ENCODE data around the gene RNF144A.

RNF144A gene

GRCh38 chr2:6917071-6917760 lies at the start of gene RNF144A:
RNF144A (plus strand) TSS chr2:6917412; CDS start chr2:6996927, 79,515 bp downstream.
- Histone ChIP-seq H3K27ac (ENCODE audit: low read depth, low read length) (peak within 1 kb of the TSS; percentile 41), H3K4me3 (ENCODE audit: low read length) (peak within 1 kb of the TSS; percentile 71), H3K36me3 (ENCODE audit: control insufficient read depth, insufficient read depth, low read length) (no peaks in the 10 kb centered on the region), H3K4me1 (ENCODE audit: control insufficient read depth, insufficient read depth, low read length) (no peaks in the 10 kb centered on the region), H3K27me3 (ENCODE audit: control insufficient read depth, insufficient read depth, low read length) (peaks cover 3% of the 10 kb centered on the region), H3K9ac (ENCODE audit: low read length) (peak within 1 kb of the TSS; percentile 11)

- Histone ChIP-seq H3K27ac (ENCODE audit: low read depth, low read length) (no peak overlapping the region), H3K4me1 (ENCODE audit: control insufficient read depth, insufficient read depth, low read length) (peaks cover 4% of the 10 kb centered on the region), H3K36me3 (ENCODE audit: control insufficient read depth, insufficient read depth, low read length) (no peaks in the 10 kb centered on the region), H3K27me3 (ENCODE audit: control insufficient read depth, insufficient read depth, low read length) (no peaks in the 10 kb centered on the region), H3K4me3 (ENCODE audit: low read length) (no peak overlapping the region), H3K9ac (ENCODE audit: low read length) (no peak overlapping the region)
Measured at GRCh38 chr2:6872394-6872793, 44.8 kb upstream of the RNF144A start.

GRCh38 chr2:6874032-6874431 lies 43.2 kb upstream of the RNF144A start:
- no peak overlapping the region for H3K9ac ChIP-seq (ENCODE audit: low read length)
- H3K27me3 ChIP-seq (ENCODE audit: control insufficient read depth, insufficient read depth, low read length) = no peaks in the 10 kb centered on the region
- no peak overlapping the region for H3K27ac ChIP-seq (ENCODE audit: low read depth, low read length)
- peaks cover 9% of the 10 kb centered on the region for H3K4me1 ChIP-seq (ENCODE audit: control insufficient read depth, insufficient read depth, low read length)
- no peaks in the 10 kb centered on the region for H3K36me3 ChIP-seq (ENCODE audit: control insufficient read depth, insufficient read depth, low read length)
- H3K4me3 ChIP-seq (ENCODE audit: low read length) = no peak overlapping the region

GRCh38 chr2:6876309-6876708 lies 40.9 kb upstream of the RNF144A start:
- H3K36me3 ChIP-seq (ENCODE audit: control insufficient read depth, insufficient read depth, low read length) = no peaks in the 10 kb centered on the region
- no peak overlapping the region for H3K27ac ChIP-seq (ENCODE audit: low read depth, low read length)
- H3K9ac ChIP-seq (ENCODE audit: low read length) = no peak overlapping the region
- H3K4me1 ChIP-seq (ENCODE audit: control insufficient read depth, insufficient read depth, low read length) = peaks cover 9% of the 10 kb centered on the region
- H3K27me3 ChIP-seq (ENCODE audit: control insufficient read depth, insufficient read depth, low read length) = no peaks in the 10 kb centered on the region
- no peak overlapping the region for H3K4me3 ChIP-seq (ENCODE audit: low read length)

- Histone ChIP-seq H3K27me3 (ENCODE audit: control insufficient read depth, insufficient read depth, low read length) (no peaks in the 10 kb centered on the region), H3K4me3 (ENCODE audit: low read length) (peak within 1 kb of the TSS; percentile 79), H3K36me3 (ENCODE audit: control insufficient read depth, insufficient read depth, low read length) (no peaks in the 10 kb centered on the region), H3K4me1 (ENCODE audit: control insufficient read depth, insufficient read depth, low read length) (peaks cover 9% of the 10 kb centered on the region), H3K9ac (ENCODE audit: low read length) (no peak within 1 kb of the TSS), H3K27ac (ENCODE audit: low read depth, low read length) (peak within 1 kb of the TSS; percentile 67)
Measured at GRCh38 chr2:6877402-6878304, 39.6 kb upstream of the RNF144A start, which contains the start of gene RSAD2. RSAD2 (plus strand) TSS chr2:6877777; CDS start chr2:6877801, 24 bp downstream.

- no peaks in the 10 kb centered on the region for H3K36me3 ChIP-seq (ENCODE audit: control insufficient read depth, insufficient read depth, low read length)
- no peak overlapping the region for H3K9ac ChIP-seq (ENCODE audit: low read length)
- H3K4me3 ChIP-seq (ENCODE audit: low read length) = peak overlapping the region; percentile 23
- H3K27me3 ChIP-seq (ENCODE audit: control insufficient read depth, insufficient read depth, low read length) = no peaks in the 10 kb centered on the region
- H3K4me1 ChIP-seq (ENCODE audit: control insufficient read depth, insufficient read depth, low read length) = peaks cover 9% of the 10 kb centered on the region
- H3K27ac ChIP-seq (ENCODE audit: low read depth, low read length) = no peak overlapping the region
Measured at GRCh38 chr2:6878549-6878948, 38.7 kb upstream of the RNF144A start.

- Histone ChIP-seq H3K27me3 (ENCODE audit: control insufficient read depth, insufficient read depth, low read length) (no peaks in the 10 kb centered on the region), H3K9ac (ENCODE audit: low read length) (no peak overlapping the region), H3K27ac (ENCODE audit: low read depth, low read length) (no peak overlapping the region), H3K36me3 (ENCODE audit: control insufficient read depth, insufficient read depth, low read length) (no peaks in the 10 kb centered on the region), H3K4me3 (ENCODE audit: low read length) (peak overlapping the region; percentile 23), H3K4me1 (ENCODE audit: control insufficient read depth, insufficient read depth, low read length) (peaks cover 9% of the 10 kb centered on the region)
Measured at GRCh38 chr2:6879011-6879410, 38.2 kb upstream of the RNF144A start.

- no peak overlapping the region for H3K9ac ChIP-seq (ENCODE audit: low read length)
- H3K36me3 ChIP-seq (ENCODE audit: control insufficient read depth, insufficient read depth, low read length) = no peaks in the 10 kb centered on the region
- no peaks in the 10 kb centered on the region for H3K27me3 ChIP-seq (ENCODE audit: control insufficient read depth, insufficient read depth, low read length)
- peaks cover 9% of the 10 kb centered on the region for H3K4me1 ChIP-seq (ENCODE audit: control insufficient read depth, insufficient read depth, low read length)
- H3K4me3 ChIP-seq (ENCODE audit: low read length) = no peak overlapping the region
- no peak overlapping the region for H3K27ac ChIP-seq (ENCODE audit: low read depth, low read length)
Measured at GRCh38 chr2:6880200-6880733, 36.9 kb upstream of the RNF144A start.

- H3K27me3 ChIP-seq (ENCODE audit: control insufficient read depth, insufficient read depth, low read length) = no peaks in the 10 kb centered on the region
- no peaks in the 10 kb centered on the region for H3K36me3 ChIP-seq (ENCODE audit: control insufficient read depth, insufficient read depth, low read length)
- H3K27ac ChIP-seq (ENCODE audit: low read depth, low read length) = no peak overlapping the region
- H3K9ac ChIP-seq (ENCODE audit: low read length) = no peak overlapping the region
- peaks cover 9% of the 10 kb centered on the region for H3K4me1 ChIP-seq (ENCODE audit: control insufficient read depth, insufficient read depth, low read length)
- H3K4me3 ChIP-seq (ENCODE audit: low read length) = no peak overlapping the region
Measured at GRCh38 chr2:6881046-6881445, 36.2 kb upstream of the RNF144A start.

GRCh38 chr2:6881516-6881915 lies 35.7 kb upstream of the RNF144A start:
- no peaks in the 10 kb centered on the region for H3K27me3 ChIP-seq (ENCODE audit: control insufficient read depth, insufficient read depth, low read length)
- H3K36me3 ChIP-seq (ENCODE audit: control insufficient read depth, insufficient read depth, low read length) = no peaks in the 10 kb centered on the region
- H3K4me3 ChIP-seq (ENCODE audit: low read length) = no peak overlapping the region
- no peak overlapping the region for H3K27ac ChIP-seq (ENCODE audit: low read depth, low read length)
- H3K9ac ChIP-seq (ENCODE audit: low read length) = no peak overlapping the region
- peaks cover 9% of the 10 kb centered on the region for H3K4me1 ChIP-seq (ENCODE audit: control insufficient read depth, insufficient read depth, low read length)

- H3K27ac ChIP-seq (ENCODE audit: low read depth, low read length) = no peak overlapping the region
Measured at GRCh38 chr2:6883448-6884122, 33.6 kb upstream of the RNF144A start.

GRCh38 chr2:6885551-6885950 lies 31.7 kb upstream of the RNF144A start:
- Histone ChIP-seq H3K4me1 (ENCODE audit: control insufficient read depth, insufficient read depth, low read length) (no peaks in the 10 kb centered on the region), H3K27ac (ENCODE audit: low read depth, low read length) (no peak overlapping the region), H3K36me3 (ENCODE audit: control insufficient read depth, insufficient read depth, low read length) (no peaks in the 10 kb centered on the region), H3K4me3 (ENCODE audit: low read length) (no peak overlapping the region), H3K27me3 (ENCODE audit: control insufficient read depth, insufficient read depth, low read length) (no peaks in the 10 kb centered on the region), H3K9ac (ENCODE audit: low read length) (no peak overlapping the region)

More at GRCh38 chr2:6883448-6884122, 33.6 kb upstream of the RNF144A start:
- H3K9ac ChIP-seq (ENCODE audit: low read length) = no peak overlapping the region
- H3K4me3 ChIP-seq (ENCODE audit: low read length) = no peak overlapping the region
- H3K36me3 ChIP-seq (ENCODE audit: control insufficient read depth, insufficient read depth, low read length) = no peaks in the 10 kb centered on the region
- no peaks in the 10 kb centered on the region for H3K4me1 ChIP-seq (ENCODE audit: control insufficient read depth, insufficient read depth, low read length)
- no peaks in the 10 kb centered on the region for H3K27me3 ChIP-seq (ENCODE audit: control insufficient read depth, insufficient read depth, low read length)

Data from rectal smooth muscle tissue (tissue), 1 donor.